SK-N-SH treated with all-trans-retinoic acid at 6 μM for 48 hours (cell line): ENCODE data around the gene DOCK2.

Source experiments
- ATAC-seq: fragments of 200-7000 bp; cut with Tn5 transposase; 3 replicates; pipeline ENCODE4 v1.9.1; 2020; ENCODE audit warnings: mild to moderate bottlenecking, moderate library complexity
- ARNTL ChIP-seq: fragments of 450-650 bp; formaldehyde crosslinking; IDR thresholded peaks from 2 replicates; pipeline ENCODE4 v1.5.0; 2020; ENCODE audit warnings: low read depth, mild to moderate bottlenecking, moderate library complexity, borderline replicate concordance
- BACH2 ChIP-seq: fragments of 250-450 bp; sonication (Bioruptor Pico); IDR thresholded peaks from 2 replicates; pipeline ENCODE4 v1.9.0; 2021; ENCODE audit warnings: mild to moderate bottlenecking, borderline replicate concordance
- CREB5 ChIP-seq: fragments of 250-450 bp; sonication (Bioruptor Pico); IDR thresholded peaks from 2 replicates; pipeline ENCODE4 v1.5.1; 2020; ENCODE audit warnings: low read depth, mild to moderate bottlenecking, moderate library complexity
- CSDC2 ChIP-seq: fragments of 250-450 bp; sonication (Bioruptor Pico); IDR thresholded peaks from 2 replicates; pipeline ENCODE4 v1.5.0; 2020; ENCODE audit warnings: mild to moderate bottlenecking, moderate library complexity
- ESRRG ChIP-seq: fragments of 250-450 bp; sonication (Bioruptor Pico); IDR thresholded peaks from 2 replicates; pipeline ENCODE4 v1.6.1; 2021; ENCODE audit warnings: mild to moderate bottlenecking
- GLIS3 ChIP-seq: fragments of 250-450 bp; sonication (Bioruptor Pico); IDR thresholded peaks from 2 replicates; pipeline ENCODE4 v1.5.0; 2020; ENCODE audit warnings: mild to moderate bottlenecking, moderate library complexity
- ISL1 ChIP-seq: fragments of 250-450 bp; sonication (Bioruptor Pico); IDR thresholded peaks from 2 replicates; pipeline ENCODE4 v2.1.2; 2022; ENCODE audit warnings: mild to moderate bottlenecking, moderate library complexity
- OSR1 ChIP-seq: fragments of 250-450 bp; sonication (Bioruptor Pico); IDR thresholded peaks from 2 replicates; pipeline ENCODE4 v1.8.0; 2022; ENCODE audit warnings: moderate library complexity, mild to moderate bottlenecking, inconsistent platforms
- PPARA ChIP-seq: fragments of 250-450 bp; sonication (Bioruptor Pico); IDR thresholded peaks from 2 replicates; pipeline ENCODE4 v1.5.0; 2020; ENCODE audit warnings: mild to moderate bottlenecking, borderline replicate concordance
- RARB ChIP-seq: fragments of 250-450 bp; sonication (Bioruptor Pico); IDR thresholded peaks from 2 replicates; pipeline ENCODE4 v1.8.0; 2021; ENCODE audit warnings: mild to moderate bottlenecking, moderate library complexity
- SNAI2 ChIP-seq: fragments of 250-450 bp; sonication (Bioruptor Pico); IDR thresholded peaks from 2 replicates; pipeline ENCODE4 v1.5.0; 2020; ENCODE audit warnings: mild to moderate bottlenecking, moderate library complexity
- TCF4 ChIP-seq: fragments of 250-450 bp; sonication (Bioruptor Pico); IDR thresholded peaks from 2 replicates; pipeline ENCODE4 v1.8.0; 2021; ENCODE audit warnings: mild to moderate bottlenecking, moderate library complexity, borderline replicate concordance
- TOX ChIP-seq: fragments of 250-450 bp; sonication (Bioruptor Pico); IDR thresholded peaks from 2 replicates; pipeline ENCODE4 v1.8.0; 2021; ENCODE audit warnings: mild to moderate bottlenecking, moderate library complexity, borderline replicate concordance
- ZC3H10 ChIP-seq: fragments of 250-450 bp; sonication (Bioruptor Pico); IDR thresholded peaks from 2 replicates; pipeline ENCODE4 v1.5.1; 2021; ENCODE audit warnings: mild to moderate bottlenecking, moderate library complexity
- ZFP3 ChIP-seq: fragments of 250-450 bp; sonication (Bioruptor Pico); IDR thresholded peaks from 2 replicates; pipeline ENCODE4 v1.5.0; 2020; ENCODE audit warnings: mild to moderate bottlenecking, moderate library complexity
- ZFP30 ChIP-seq: fragments of 450-650 bp; formaldehyde crosslinking; IDR thresholded peaks from 2 replicates; pipeline ENCODE4 v1.5.0; 2022; ENCODE audit warnings: mild to moderate bottlenecking, moderate library complexity
- ZNF565 ChIP-seq: fragments of 450-650 bp; formaldehyde crosslinking; conservative IDR thresholded peaks from 2 replicates; pipeline ENCODE4 v1.5.0; 2020; ENCODE audit warnings: low read depth, mild to moderate bottlenecking, moderate library complexity
- ZNF70 ChIP-seq: fragments of 450-650 bp; formaldehyde crosslinking; IDR thresholded peaks from 2 replicates; pipeline ENCODE4 v1.5.0; 2020; ENCODE audit warnings: mild to moderate bottlenecking, moderate library complexity
- ZNF8 ChIP-seq: fragments of 450-650 bp; formaldehyde crosslinking; IDR thresholded peaks from 2 replicates; pipeline ENCODE4 v1.5.0; 2020; ENCODE audit warnings: mild to moderate bottlenecking, moderate library complexity
- TF ChIP-seq, protein P1 (sequence below): fragments of 250-450 bp; sonication (Bioruptor Pico); IDR thresholded peaks from 2 replicates; pipeline ENCODE4 v1.8.0; 2021; ENCODE audit warnings: low read depth, mild to moderate bottlenecking, moderate library complexity, borderline replicate concordance
- TF ChIP-seq, protein P2 (sequence below): fragments of 250-450 bp; sonication (Bioruptor Pico); IDR thresholded peaks from 2 replicates; pipeline ENCODE4 v1.5.1; 2021; ENCODE audit warnings: mild to moderate bottlenecking, moderate library complexity
- TF ChIP-seq, protein P3 (sequence below): fragments of 250-450 bp; sonication (Bioruptor Pico); IDR thresholded peaks from 2 replicates; pipeline ENCODE4 v1.8.0; 2020; ENCODE audit warnings: mild to moderate bottlenecking, moderate library complexity, borderline replicate concordance

DOCK2 gene

GRCh38 chr5:170076211-170076610 is 439.1 kb downstream of the DOCK2 start:
- ATAC-seq, result no peak
- no peak for TF ChIP-seq ZNF70 (CRISPR knock-in tag)
- TF ChIP-seq BACH2, result no peak
- TF ChIP-seq, protein P1, sequence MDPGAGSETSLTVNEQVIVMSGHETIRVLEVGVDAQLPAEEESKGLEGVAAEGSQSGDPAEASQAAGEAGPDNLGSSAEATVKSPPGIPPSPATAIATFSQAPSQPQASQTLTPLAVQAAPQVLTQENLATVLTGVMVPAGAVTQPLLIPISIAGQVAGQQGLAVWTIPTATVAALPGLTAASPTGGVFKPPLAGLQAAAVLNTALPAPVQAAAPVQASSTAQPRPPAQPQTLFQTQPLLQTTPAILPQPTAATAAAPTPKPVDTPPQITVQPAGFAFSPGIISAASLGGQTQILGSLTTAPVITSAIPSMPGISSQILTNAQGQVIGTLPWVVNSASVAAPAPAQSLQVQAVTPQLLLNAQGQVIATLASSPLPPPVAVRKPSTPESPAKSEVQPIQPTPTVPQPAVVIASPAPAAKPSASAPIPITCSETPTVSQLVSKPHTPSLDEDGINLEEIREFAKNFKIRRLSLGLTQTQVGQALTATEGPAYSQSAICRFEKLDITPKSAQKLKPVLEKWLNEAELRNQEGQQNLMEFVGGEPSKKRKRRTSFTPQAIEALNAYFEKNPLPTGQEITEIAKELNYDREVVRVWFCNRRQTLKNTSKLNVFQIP, result no peak
- no peak for TF ChIP-seq TOX (CRISPR knock-in tag)
- no peak for TF ChIP-seq TCF4 (CRISPR knock-in tag)
- no peak for TF ChIP-seq ZNF8
- no peak for TF ChIP-seq OSR1 (CRISPR knock-in tag)
- no peak for TF ChIP-seq CSDC2 (CRISPR knock-in tag)
- TF ChIP-seq SNAI2 (CRISPR knock-in tag), result no peak
- TF ChIP-seq ZNF565 (CRISPR knock-in tag), result no peak

DNA sequence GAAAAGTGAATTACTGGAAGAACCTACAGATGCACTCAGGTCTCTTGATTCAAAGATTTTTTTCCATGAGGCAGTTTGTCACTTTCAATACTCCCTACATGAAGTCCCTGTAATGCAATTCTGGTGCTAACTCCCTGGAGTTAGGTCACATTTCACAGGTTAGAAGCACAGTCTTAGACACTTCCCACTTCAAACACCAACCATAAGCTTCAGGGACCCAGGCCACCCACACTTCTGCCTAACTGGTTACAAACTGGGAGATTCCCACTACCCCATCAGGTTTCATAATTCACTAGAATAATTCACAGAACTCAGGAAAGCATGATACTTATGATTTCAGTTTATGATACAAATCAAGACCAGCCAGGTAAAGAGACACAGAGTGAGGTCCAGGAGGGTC is 439.7 kb downstream of the DOCK2 start:
- TF ChIP-seq SNAI2 (CRISPR knock-in tag), result no peak
- TF ChIP-seq TCF4 (CRISPR knock-in tag), result no peak
- no peak for TF ChIP-seq ZFP3 (CRISPR knock-in tag)
- TF ChIP-seq, protein P2, sequence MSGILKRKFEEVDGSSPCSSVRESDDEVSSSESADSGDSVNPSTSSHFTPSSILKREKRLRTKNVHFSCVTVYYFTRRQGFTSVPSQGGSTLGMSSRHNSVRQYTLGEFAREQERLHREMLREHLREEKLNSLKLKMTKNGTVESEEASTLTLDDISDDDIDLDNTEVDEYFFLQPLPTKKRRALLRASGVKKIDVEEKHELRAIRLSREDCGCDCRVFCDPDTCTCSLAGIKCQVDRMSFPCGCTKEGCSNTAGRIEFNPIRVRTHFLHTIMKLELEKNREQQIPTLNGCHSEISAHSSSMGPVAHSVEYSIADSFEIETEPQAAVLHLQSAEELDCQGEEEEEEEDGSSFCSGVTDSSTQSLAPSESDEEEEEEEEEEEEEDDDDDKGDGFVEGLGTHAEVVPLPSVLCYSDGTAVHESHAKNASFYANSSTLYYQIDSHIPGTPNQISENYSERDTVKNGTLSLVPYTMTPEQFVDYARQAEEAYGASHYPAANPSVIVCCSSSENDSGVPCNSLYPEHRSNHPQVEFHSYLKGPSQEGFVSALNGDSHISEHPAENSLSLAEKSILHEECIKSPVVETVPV (CRISPR knock-in tag), result no peak
- no peak for TF ChIP-seq ARNTL (CRISPR knock-in tag)
- TF ChIP-seq ZNF565 (CRISPR knock-in tag), result no peak
- no peak for TF ChIP-seq OSR1 (CRISPR knock-in tag)
- TF ChIP-seq ZNF70 (CRISPR knock-in tag), result no peak
- TF ChIP-seq, protein P3, sequence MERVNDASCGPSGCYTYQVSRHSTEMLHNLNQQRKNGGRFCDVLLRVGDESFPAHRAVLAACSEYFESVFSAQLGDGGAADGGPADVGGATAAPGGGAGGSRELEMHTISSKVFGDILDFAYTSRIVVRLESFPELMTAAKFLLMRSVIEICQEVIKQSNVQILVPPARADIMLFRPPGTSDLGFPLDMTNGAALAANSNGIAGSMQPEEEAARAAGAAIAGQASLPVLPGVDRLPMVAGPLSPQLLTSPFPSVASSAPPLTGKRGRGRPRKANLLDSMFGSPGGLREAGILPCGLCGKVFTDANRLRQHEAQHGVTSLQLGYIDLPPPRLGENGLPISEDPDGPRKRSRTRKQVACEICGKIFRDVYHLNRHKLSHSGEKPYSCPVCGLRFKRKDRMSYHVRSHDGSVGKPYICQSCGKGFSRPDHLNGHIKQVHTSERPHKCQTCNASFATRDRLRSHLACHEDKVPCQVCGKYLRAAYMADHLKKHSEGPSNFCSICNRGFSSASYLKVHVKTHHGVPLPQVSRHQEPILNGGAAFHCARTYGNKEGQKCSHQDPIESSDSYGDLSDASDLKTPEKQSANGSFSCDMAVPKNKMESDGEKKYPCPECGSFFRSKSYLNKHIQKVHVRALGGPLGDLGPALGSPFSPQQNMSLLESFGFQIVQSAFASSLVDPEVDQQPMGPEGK (CRISPR knock-in tag), result no peak
- TF ChIP-seq GLIS3 (CRISPR knock-in tag), result no peak
- no peak for TF ChIP-seq CSDC2 (CRISPR knock-in tag)
- no peak for TF ChIP-seq ZFP30
- TF ChIP-seq ESRRG, result no peak
- no peak for TF ChIP-seq ISL1 (CRISPR knock-in tag)
- no peak for TF ChIP-seq TOX (CRISPR knock-in tag)
- no peak for TF ChIP-seq ZNF8
- ATAC-seq, result no peak

GRCh38 chr5:170077526-170077925 is 440.5 kb downstream of the DOCK2 start:
- no peak for TF ChIP-seq BACH2
- no peak for TF ChIP-seq ZNF70 (CRISPR knock-in tag)
- TF ChIP-seq PPARA (CRISPR knock-in tag), result no peak
- no peak for TF ChIP-seq ZFP30
- no peak for TF ChIP-seq GLIS3 (CRISPR knock-in tag)
- TF ChIP-seq RARB (CRISPR knock-in tag), result no peak
- TF ChIP-seq ZFP3 (CRISPR knock-in tag), result no peak
- no peak for TF ChIP-seq ZC3H10 (CRISPR knock-in tag)
- TF ChIP-seq ZNF565 (CRISPR knock-in tag), result no peak
- TF ChIP-seq, protein P1, result no peak
- no peak for TF ChIP-seq CREB5 (CRISPR knock-in tag)
- no peak for TF ChIP-seq SNAI2 (CRISPR knock-in tag)
- TF ChIP-seq ESRRG, result no peak
- TF ChIP-seq ISL1 (CRISPR knock-in tag), result no peak
- TF ChIP-seq CSDC2 (CRISPR knock-in tag), result no peak
- no peak for TF ChIP-seq ZNF8
- TF ChIP-seq TOX (CRISPR knock-in tag), result no peak
- TF ChIP-seq, protein P3 (CRISPR knock-in tag), result no peak
- TF ChIP-seq ARNTL (CRISPR knock-in tag), result no peak
- TF ChIP-seq OSR1 (CRISPR knock-in tag), result no peak
- ATAC-seq, result no peak
